ENCODE measurements around the gene TFAP2E.

TFAP2E gene

GRCh38 chr1:35589516-35590427 lies 16.7 kb downstream of the TFAP2E start:
- H3K4me3 ChIP-seq (ENCODE audit: low read length) = no peak overlapping the region
- no peak for DNase-seq (ENCODE audit: low read depth)
- H3K36me3 ChIP-seq (ENCODE audit: control insufficient read depth, insufficient read depth, low read length, severe bottlenecking) = peaks cover 4% of the 10 kb centered on the region
- no peaks in the 10 kb centered on the region for H3K9me3 ChIP-seq (ENCODE audit: control insufficient read depth, low read length)
- H3K9ac ChIP-seq (ENCODE audit: low read length) = no peak overlapping the region
- no peaks in the 10 kb centered on the region for H3K4me1 ChIP-seq (ENCODE audit: control insufficient read depth, insufficient read depth, low read length)
- no peaks in the 10 kb centered on the region for H3K27me3 ChIP-seq (replicated peaks; ENCODE audit: control insufficient read depth, insufficient read depth, low read length)

GRCh38 chr1:35590476-35591040 lies 17.4 kb downstream of the TFAP2E start:
- Histone ChIP-seq H3K4me3 (ENCODE audit: low read length) (no peak overlapping the region), H3K36me3 (ENCODE audit: control insufficient read depth, insufficient read depth, low read length, severe bottlenecking) (peaks cover 4% of the 10 kb centered on the region), H3K9ac (ENCODE audit: low read length) (no peak overlapping the region), H3K9me3 (ENCODE audit: control insufficient read depth, low read length) (no peaks in the 10 kb centered on the region), H3K4me1 (ENCODE audit: control insufficient read depth, insufficient read depth, low read length) (no peaks in the 10 kb centered on the region), H3K27me3 (replicated peaks; ENCODE audit: control insufficient read depth, insufficient read depth, low read length) (no peaks in the 10 kb centered on the region)
- no peak for DNase-seq (ENCODE audit: low read depth)

- Histone ChIP-seq H3K9ac (ENCODE audit: low read length) (no peak overlapping the region), H3K4me3 (ENCODE audit: low read length) (no peak overlapping the region), H3K4me1 (ENCODE audit: control insufficient read depth, insufficient read depth, low read length) (no peaks in the 10 kb centered on the region), H3K27me3 (replicated peaks; ENCODE audit: control insufficient read depth, insufficient read depth, low read length) (no peaks in the 10 kb centered on the region), H3K36me3 (ENCODE audit: control insufficient read depth, insufficient read depth, low read length, severe bottlenecking) (peaks cover 4% of the 10 kb centered on the region), H3K9me3 (ENCODE audit: control insufficient read depth, low read length) (no peaks in the 10 kb centered on the region)
- DNase-seq (ENCODE audit: low read depth) = no peak
Observed at GRCh38 chr1:35591211-35591610, 18.1 kb downstream of the TFAP2E start.

GRCh38 chr1:35592991-35593769 lies 20.1 kb downstream of the TFAP2E start:
- H3K9ac ChIP-seq (ENCODE audit: low read length) = no peak overlapping the region
- peaks cover 4% of the 10 kb centered on the region for H3K36me3 ChIP-seq (ENCODE audit: control insufficient read depth, insufficient read depth, low read length, severe bottlenecking)
- H3K4me3 ChIP-seq (ENCODE audit: low read length) = no peak overlapping the region
- H3K4me1 ChIP-seq (ENCODE audit: control insufficient read depth, insufficient read depth, low read length) = no peaks in the 10 kb centered on the region
- no peaks in the 10 kb centered on the region for H3K9me3 ChIP-seq (ENCODE audit: control insufficient read depth, low read length)
- H3K27me3 ChIP-seq (replicated peaks; ENCODE audit: control insufficient read depth, insufficient read depth, low read length) = no peaks in the 10 kb centered on the region
- no peak for DNase-seq (ENCODE audit: low read depth)

- Histone ChIP-seq H3K27me3 (replicated peaks; ENCODE audit: control insufficient read depth, insufficient read depth, low read length) (no peaks in the 10 kb centered on the region), H3K9ac (ENCODE audit: low read length) (no peak overlapping the region), H3K4me3 (ENCODE audit: low read length) (no peak overlapping the region), H3K4me1 (ENCODE audit: control insufficient read depth, insufficient read depth, low read length) (no peaks in the 10 kb centered on the region), H3K36me3 (ENCODE audit: control insufficient read depth, insufficient read depth, low read length, severe bottlenecking) (peaks cover 4% of the 10 kb centered on the region), H3K9me3 (ENCODE audit: control insufficient read depth, low read length) (no peaks in the 10 kb centered on the region)
- no peak for DNase-seq (ENCODE audit: low read depth)
Observed at GRCh38 chr1:35594005-35594760, 21.1 kb downstream of the TFAP2E start.

GRCh38 chr1:35595684-35596083 lies 22.6 kb downstream of the TFAP2E start:
- Histone ChIP-seq H3K27me3 (replicated peaks; ENCODE audit: control insufficient read depth, insufficient read depth, low read length) (no peaks in the 10 kb centered on the region), H3K4me3 (ENCODE audit: low read length) (no peak overlapping the region), H3K4me1 (ENCODE audit: control insufficient read depth, insufficient read depth, low read length) (no peaks in the 10 kb centered on the region), H3K36me3 (ENCODE audit: control insufficient read depth, insufficient read depth, low read length, severe bottlenecking) (peaks cover 17% of the 10 kb centered on the region), H3K9ac (ENCODE audit: low read length) (no peak overlapping the region), H3K9me3 (ENCODE audit: control insufficient read depth, low read length) (no peaks in the 10 kb centered on the region)
- DNase-seq (ENCODE audit: low read depth) = no peak

GRCh38 chr1:35597870-35598269 lies 24.8 kb downstream of the TFAP2E start:
- no peak overlapping the region for H3K9ac ChIP-seq (ENCODE audit: low read length)
- H3K4me3 ChIP-seq (ENCODE audit: low read length) = no peak overlapping the region
- no peaks in the 10 kb centered on the region for H3K9me3 ChIP-seq (ENCODE audit: control insufficient read depth, low read length)
- H3K27me3 ChIP-seq (replicated peaks; ENCODE audit: control insufficient read depth, insufficient read depth, low read length) = no peaks in the 10 kb centered on the region
- no peak for DNase-seq (ENCODE audit: low read depth)
- no peaks in the 10 kb centered on the region for H3K4me1 ChIP-seq (ENCODE audit: control insufficient read depth, insufficient read depth, low read length)
- H3K36me3 ChIP-seq (ENCODE audit: control insufficient read depth, insufficient read depth, low read length, severe bottlenecking) = peaks cover 34% of the 10 kb centered on the region

- no peaks in the 10 kb centered on the region for H3K27me3 ChIP-seq (replicated peaks; ENCODE audit: control insufficient read depth, insufficient read depth, low read length)
- no peak overlapping the region for H3K4me3 ChIP-seq (ENCODE audit: low read length)
- H3K9ac ChIP-seq (ENCODE audit: low read length) = no peak overlapping the region
- no peaks in the 10 kb centered on the region for H3K4me1 ChIP-seq (ENCODE audit: control insufficient read depth, insufficient read depth, low read length)
- DNase-seq (ENCODE audit: low read depth) = no peak
- H3K9me3 ChIP-seq (ENCODE audit: control insufficient read depth, low read length) = no peaks in the 10 kb centered on the region
- H3K36me3 ChIP-seq (ENCODE audit: control insufficient read depth, insufficient read depth, low read length, severe bottlenecking) = peaks cover 44% of the 10 kb centered on the region
Observed at GRCh38 chr1:35598895-35599294, 25.8 kb downstream of the TFAP2E start.

GRCh38 chr1:35599411-35599810 lies 26.3 kb downstream of the TFAP2E start:
- H3K36me3 ChIP-seq (ENCODE audit: control insufficient read depth, insufficient read depth, low read length, severe bottlenecking) = peaks cover 49% of the 10 kb centered on the region
- H3K27me3 ChIP-seq (replicated peaks; ENCODE audit: control insufficient read depth, insufficient read depth, low read length) = no peaks in the 10 kb centered on the region
- H3K9me3 ChIP-seq (ENCODE audit: control insufficient read depth, low read length) = no peaks in the 10 kb centered on the region
- no peak overlapping the region for H3K4me3 ChIP-seq (ENCODE audit: low read length)
- DNase-seq (ENCODE audit: low read depth) = no peak
- H3K4me1 ChIP-seq (ENCODE audit: control insufficient read depth, insufficient read depth, low read length) = no peaks in the 10 kb centered on the region
- no peak overlapping the region for H3K9ac ChIP-seq (ENCODE audit: low read length)

GRCh38 chr1:35600593-35600992 lies 27.5 kb downstream of the TFAP2E start:
- Histone ChIP-seq H3K4me1 (ENCODE audit: control insufficient read depth, insufficient read depth, low read length) (no peaks in the 10 kb centered on the region), H3K4me3 (ENCODE audit: low read length) (no peak overlapping the region), H3K9me3 (ENCODE audit: control insufficient read depth, low read length) (no peaks in the 10 kb centered on the region), H3K36me3 (ENCODE audit: control insufficient read depth, insufficient read depth, low read length, severe bottlenecking) (peaks cover 61% of the 10 kb centered on the region), H3K27me3 (replicated peaks; ENCODE audit: control insufficient read depth, insufficient read depth, low read length) (no peaks in the 10 kb centered on the region), H3K9ac (ENCODE audit: low read length) (no peak overlapping the region)
- DNase-seq (ENCODE audit: low read depth) = no peak

GRCh38 chr1:35603468-35603867 lies 30.4 kb downstream of the TFAP2E start:
- Histone ChIP-seq H3K9me3 (ENCODE audit: control insufficient read depth, low read length) (no peaks in the 10 kb centered on the region), H3K4me3 (ENCODE audit: low read length) (no peak overlapping the region), H3K27me3 (replicated peaks; ENCODE audit: control insufficient read depth, insufficient read depth, low read length) (no peaks in the 10 kb centered on the region), H3K36me3 (ENCODE audit: control insufficient read depth, insufficient read depth, low read length, severe bottlenecking) (peaks cover 86% of the 10 kb centered on the region), H3K9ac (ENCODE audit: low read length) (no peak overlapping the region), H3K4me1 (ENCODE audit: control insufficient read depth, insufficient read depth, low read length) (no peaks in the 10 kb centered on the region)
- DNase-seq (ENCODE audit: low read depth) = no peak

All from adipocyte (in vitro differentiated cells).